ENCODE measurements around the gene NDUFA8.

The NDUFA8 gene

DNA sequence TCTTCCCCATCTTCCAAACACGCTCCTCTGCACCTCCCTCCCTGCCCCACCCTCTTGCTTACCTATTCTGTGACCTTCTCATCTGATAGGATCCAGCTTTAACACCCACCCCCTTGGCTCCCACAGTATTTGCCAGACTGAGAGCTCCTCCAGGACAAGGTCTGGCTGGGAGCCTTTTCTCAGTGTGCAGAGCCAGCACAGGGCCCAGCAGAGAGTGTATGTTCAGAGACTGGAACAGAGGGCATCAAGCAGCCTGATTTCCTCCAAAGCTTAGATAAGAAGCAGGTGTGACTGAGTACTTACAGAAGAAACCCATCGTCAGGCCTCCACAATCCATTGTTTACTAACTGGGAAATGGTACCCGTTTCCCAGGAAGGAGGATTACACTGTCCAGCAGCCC lies 42.5 kb upstream of the NDUFA8 start:
- DNase-seq (ENCODE audit: extremely low read depth, low read depth): no peak
- TF ChIP-seq, protein P1, sequence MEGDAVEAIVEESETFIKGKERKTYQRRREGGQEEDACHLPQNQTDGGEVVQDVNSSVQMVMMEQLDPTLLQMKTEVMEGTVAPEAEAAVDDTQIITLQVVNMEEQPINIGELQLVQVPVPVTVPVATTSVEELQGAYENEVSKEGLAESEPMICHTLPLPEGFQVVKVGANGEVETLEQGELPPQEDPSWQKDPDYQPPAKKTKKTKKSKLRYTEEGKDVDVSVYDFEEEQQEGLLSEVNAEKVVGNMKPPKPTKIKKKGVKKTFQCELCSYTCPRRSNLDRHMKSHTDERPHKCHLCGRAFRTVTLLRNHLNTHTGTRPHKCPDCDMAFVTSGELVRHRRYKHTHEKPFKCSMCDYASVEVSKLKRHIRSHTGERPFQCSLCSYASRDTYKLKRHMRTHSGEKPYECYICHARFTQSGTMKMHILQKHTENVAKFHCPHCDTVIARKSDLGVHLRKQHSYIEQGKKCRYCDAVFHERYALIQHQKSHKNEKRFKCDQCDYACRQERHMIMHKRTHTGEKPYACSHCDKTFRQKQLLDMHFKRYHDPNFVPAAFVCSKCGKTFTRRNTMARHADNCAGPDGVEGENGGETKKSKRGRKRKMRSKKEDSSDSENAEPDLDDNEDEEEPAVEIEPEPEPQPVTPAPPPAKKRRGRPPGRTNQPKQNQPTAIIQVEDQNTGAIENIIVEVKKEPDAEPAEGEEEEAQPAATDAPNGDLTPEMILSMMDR (IDR thresholded peaks at IDR 0.05; ENCODE audit: low read depth, low read length): no peak

DNA sequence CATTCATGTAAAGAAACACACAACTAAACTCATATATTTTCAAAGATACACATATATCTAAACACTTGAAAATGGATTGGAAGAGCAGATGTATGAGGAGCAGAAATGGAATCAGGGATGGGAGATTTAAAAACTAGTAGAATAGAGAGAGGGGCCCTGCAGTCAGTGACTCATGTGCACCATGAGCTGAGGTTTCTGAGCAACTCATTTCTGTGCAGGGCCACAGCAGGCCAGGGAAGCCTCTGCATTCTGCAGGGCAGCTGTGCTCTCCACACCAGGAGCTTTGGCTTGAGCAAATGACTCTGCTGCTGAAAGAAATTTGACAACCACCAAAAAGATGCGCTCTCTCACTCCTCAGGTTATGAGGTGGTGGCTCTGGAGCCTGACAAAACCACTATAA lies 42.1 kb upstream of the NDUFA8 start:
- TF ChIP-seq, protein P1 (IDR thresholded peaks at IDR 0.05; ENCODE audit: low read depth, low read length): no peak
- no peak for DNase-seq (ENCODE audit: extremely low read depth, low read depth)

DNA sequence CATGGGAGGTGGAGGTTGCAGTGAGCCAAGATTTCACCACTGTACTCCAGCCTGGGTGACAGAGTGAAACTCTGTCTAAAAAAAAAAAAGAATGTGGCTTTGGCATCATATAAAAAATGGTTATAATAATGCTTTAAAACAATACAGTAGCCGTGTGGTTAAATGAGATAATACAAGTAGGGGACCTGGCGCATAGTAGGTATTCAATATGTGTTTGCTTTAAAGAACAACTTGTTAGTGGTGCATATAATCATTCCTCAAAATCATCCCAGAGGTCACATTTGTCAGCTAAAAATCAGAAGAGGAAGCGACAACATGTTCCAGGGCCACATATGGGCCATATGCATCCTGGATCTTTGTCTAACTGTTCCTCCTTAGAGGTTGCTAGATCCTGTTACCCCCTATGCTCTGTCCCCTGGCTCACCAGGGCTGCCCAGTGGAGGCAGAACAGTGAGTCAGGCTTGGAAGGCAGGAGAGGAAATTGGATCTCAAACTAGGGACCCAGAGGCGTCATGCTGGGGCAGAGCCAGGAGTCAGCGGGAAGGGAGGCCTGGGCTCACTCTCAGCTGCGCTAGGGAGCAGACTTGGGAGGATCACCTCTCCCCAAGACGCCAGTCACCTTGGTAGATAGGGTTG lies 41.5 kb upstream of the NDUFA8 start:
- TF ChIP-seq, protein P1 (IDR thresholded peaks at IDR 0.05; ENCODE audit: low read depth, low read length): no peak; the same call in 1 of the 2 replicates
- DNase-seq (ENCODE audit: extremely low read depth, low read depth): no peak

DNA sequence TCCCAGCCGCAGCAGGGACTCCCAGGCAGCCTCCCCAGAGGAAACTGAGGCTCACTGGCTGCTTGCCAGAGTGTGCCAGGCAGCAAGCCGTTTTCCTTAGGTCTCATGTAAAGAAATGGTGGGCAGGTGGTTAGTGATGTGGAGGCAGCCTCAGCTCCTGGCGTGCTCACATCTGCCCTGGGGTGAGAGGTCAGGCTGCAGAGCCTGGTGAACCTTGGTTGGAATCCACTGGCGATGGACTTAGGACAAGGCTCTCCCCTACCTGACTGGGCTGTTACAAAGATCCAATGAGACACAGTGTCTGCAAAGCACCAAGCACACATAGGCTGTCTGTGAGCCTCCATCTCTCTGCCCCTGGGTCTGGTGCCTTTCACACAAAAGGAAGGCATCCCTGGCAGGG lies 38.3 kb upstream of the NDUFA8 start:
- no peak for DNase-seq (ENCODE audit: extremely low read depth, low read depth)
- TF ChIP-seq, protein P1 (IDR thresholded peaks at IDR 0.05; ENCODE audit: low read depth, low read length): no peak

DNA sequence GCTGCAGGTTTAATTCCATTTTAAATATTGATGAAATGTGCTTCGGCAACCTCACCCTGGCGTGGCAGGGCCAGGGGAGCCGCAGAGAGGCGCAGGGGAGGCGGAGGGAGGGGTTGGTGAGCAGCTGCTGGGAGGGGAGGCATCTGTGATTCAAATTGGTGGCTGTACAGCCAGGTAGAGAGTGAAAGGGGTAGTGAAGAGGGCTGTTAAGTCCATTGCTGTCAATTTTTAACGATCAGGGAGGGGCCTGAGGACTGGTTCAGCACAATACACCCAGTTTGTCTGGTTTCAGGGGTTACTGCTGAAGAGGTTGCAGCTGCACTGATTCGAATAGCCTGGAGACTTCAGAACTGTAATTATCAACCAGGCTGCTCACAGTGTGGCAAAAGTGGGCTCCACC lies 37.8 kb upstream of the NDUFA8 start:
- TF ChIP-seq, protein P1 (IDR thresholded peaks at IDR 0.05; ENCODE audit: low read depth, low read length): no peak
- DNase-seq (ENCODE audit: extremely low read depth, low read depth): no peak

DNA sequence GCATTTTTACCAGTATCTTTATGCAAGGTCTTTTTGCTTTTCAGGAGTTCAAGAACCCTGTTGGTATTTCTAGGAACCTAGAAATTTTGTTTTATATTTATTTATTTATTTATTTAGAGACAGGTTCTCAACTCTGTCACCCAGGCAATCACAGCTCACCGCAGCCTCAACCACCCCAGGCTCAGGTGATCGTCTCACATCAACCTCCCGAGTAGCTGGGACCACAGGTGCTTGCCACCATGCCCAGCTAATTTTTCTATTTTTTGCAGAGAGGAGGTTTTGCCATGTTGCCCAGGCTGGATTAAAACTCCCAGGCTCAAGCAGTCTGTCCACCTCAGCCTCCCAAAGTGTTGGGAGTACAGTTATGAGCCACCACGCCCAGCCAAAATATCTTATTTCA lies 36.3 kb upstream of the NDUFA8 start:
- TF ChIP-seq, protein P1 (IDR thresholded peaks at IDR 0.05; ENCODE audit: low read depth, low read length): no peak
- DNase-seq (ENCODE audit: extremely low read depth, low read depth): no peak

DNA sequence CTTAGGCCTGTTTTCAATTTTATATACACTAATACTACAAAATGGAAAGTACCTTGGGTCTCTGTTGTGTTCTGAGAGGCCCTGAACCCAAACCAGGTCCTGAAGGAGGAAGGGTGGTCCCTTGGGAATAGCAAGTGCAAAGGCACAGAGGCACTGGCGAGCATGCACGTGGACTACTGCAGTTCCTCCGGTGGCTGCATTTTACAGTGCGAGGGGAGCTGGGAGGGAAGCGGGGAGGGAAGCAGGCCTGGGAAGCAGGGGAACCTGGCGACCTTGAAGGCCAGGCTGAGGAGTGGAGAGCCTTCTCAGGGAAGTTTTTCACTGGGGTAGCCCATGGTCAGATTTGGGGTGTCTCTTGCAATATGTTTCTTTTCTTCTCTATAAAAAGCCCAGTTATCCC lies 34.1 kb upstream of the NDUFA8 start:
- TF ChIP-seq, protein P1 (IDR thresholded peaks at IDR 0.05; ENCODE audit: low read depth, low read length): no peak
- no peak for DNase-seq (ENCODE audit: extremely low read depth, low read depth)
